ENCODE measurements around the gene CYP4F11.

CYP4F11 gene

GRCh38 chr19:15948223-15949058 lies 14.1 kb upstream of the CYP4F11 start, which contains the start of gene OR10H4:
TSS of gene OR10H4 (plus strand) at chr19:15949008. CDS start at chr19:15949008, 0 bp downstream.
- no peak for TF ChIP-seq REST (IDR thresholded peaks at IDR 0.05; ENCODE audit: insufficient read depth in 1 of 2, low read depth in 2 of 2, low read length in 2 of 2)
- TF ChIP-seq SIN3A (IDR thresholded peaks at IDR 0.05; ENCODE audit: borderline replicate concordance, insufficient read depth, low read length): no peak
- no peak for TF ChIP-seq POLR2AphosphoS5 (IDR thresholded peaks at IDR 0.05; ENCODE audit: low read depth, low read length)
- no peak for TF ChIP-seq FOXP2 (optimal IDR thresholded peaks at IDR 0.05; ENCODE audit: borderline replicate concordance, extremely low read depth, extremely low read length, insufficient read depth)

- TF ChIP-seq POLR2AphosphoS5 (IDR thresholded peaks at IDR 0.05; ENCODE audit: low read depth, low read length) (no peak), SIN3A (IDR thresholded peaks at IDR 0.05; ENCODE audit: borderline replicate concordance, insufficient read depth, low read length) (no peak), REST (IDR thresholded peaks at IDR 0.05; ENCODE audit: insufficient read depth in 1 of 2, low read depth in 2 of 2, low read length in 2 of 2) (no peak), FOXP2 (optimal IDR thresholded peaks at IDR 0.05; ENCODE audit: borderline replicate concordance, extremely low read depth, extremely low read length, insufficient read depth) (no peak), TAF1 (IDR thresholded peaks at IDR 0.05; ENCODE audit: borderline replicate concordance, insufficient read depth, low read length) (no peak)
These were observed 11.0 kb upstream of the CYP4F11 start for GRCh38 chr19:15945301-15945700.

- TF ChIP-seq POLR2AphosphoS5 (IDR thresholded peaks at IDR 0.05; ENCODE audit: low read depth, low read length) (no peak), TAF1 (IDR thresholded peaks at IDR 0.05; ENCODE audit: borderline replicate concordance, insufficient read depth, low read length) (no peak), SIN3A (IDR thresholded peaks at IDR 0.05; ENCODE audit: borderline replicate concordance, insufficient read depth, low read length) (no peak), FOXP2 (optimal IDR thresholded peaks at IDR 0.05; ENCODE audit: borderline replicate concordance, extremely low read depth, extremely low read length, insufficient read depth) (no peak), REST (IDR thresholded peaks at IDR 0.05; ENCODE audit: insufficient read depth in 1 of 2, low read depth in 2 of 2, low read length in 2 of 2) (no peak)
These were observed 10.1 kb upstream of the CYP4F11 start for GRCh38 chr19:15944401-15944800.

- no peak for TF ChIP-seq TAF1 (IDR thresholded peaks at IDR 0.05; ENCODE audit: borderline replicate concordance, insufficient read depth, low read length)
- TF ChIP-seq SIN3A (IDR thresholded peaks at IDR 0.05; ENCODE audit: borderline replicate concordance, insufficient read depth, low read length): no peak
- TF ChIP-seq FOXP2 (optimal IDR thresholded peaks at IDR 0.05; ENCODE audit: borderline replicate concordance, extremely low read depth, extremely low read length, insufficient read depth): no peak
- no peak for TF ChIP-seq REST (IDR thresholded peaks at IDR 0.05; ENCODE audit: insufficient read depth in 1 of 2, low read depth in 2 of 2, low read length in 2 of 2)
- TF ChIP-seq POLR2AphosphoS5 (IDR thresholded peaks at IDR 0.05; ENCODE audit: low read depth, low read length): no peak
These were observed 3.4 kb upstream of the CYP4F11 start for GRCh38 chr19:15937771-15938170.

All from PFSK-1 (cell line).